ENCODE results near the gene PPP2R5A. TPM values are rescaled to one million over a fixed set of nuclear protein-coding genes. Genes with fewer than 3 reads are reported as not detected.

PPP2R5A gene
- total and polyA plus RNA-seq, 2 of the 8 experiments (the other 6 are each of a cell fraction or from before 2014, with no cell fraction given): 14.6 to 36.3 TPM

DNA sequence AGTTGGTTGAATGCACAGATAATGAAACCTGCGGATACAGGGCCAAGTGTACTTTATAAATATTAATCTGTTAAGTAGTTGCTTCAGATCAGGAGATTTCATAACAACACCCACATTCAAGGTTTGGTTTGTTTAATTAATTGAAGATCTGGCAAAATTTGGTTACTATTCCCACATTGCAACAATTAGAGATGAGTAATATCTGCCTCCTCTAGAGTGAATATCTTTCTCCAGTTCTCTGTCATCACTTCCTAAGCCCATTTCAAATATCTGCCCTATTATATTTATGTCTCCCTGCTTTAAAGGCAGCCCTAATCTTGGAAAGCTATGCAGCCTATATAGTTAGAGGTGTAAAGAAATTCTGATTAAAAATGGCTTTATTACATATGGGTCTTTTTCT, 61.4 kb downstream of the PPP2R5A start:
- Histone ChIP-seq H4K20me1 (replicated peaks in 1 of 2; ENCODE audit: control insufficient read depth in 1 of 2, insufficient read depth in 2 of 2, low read length in 2 of 2) (no peaks in the 10 kb centered on the region), H2BK20ac (ENCODE audit: low read length) (no peak overlapping the region), H3K4me2 (ENCODE audit: insufficient read depth in 1 of 2, low read depth in 2 of 2, low read length in 2 of 2) (no peak overlapping the region), H3K27me3 (replicated peaks in 1 of 4; ENCODE audit: control insufficient read depth in 3 of 4, extremely low read depth in 1 of 4, insufficient read depth in 3 of 4, low read length in 3 of 4) (no peaks in the 10 kb centered on the region), H3K79me1 (ENCODE audit: low read depth, low read length) (no peaks in the 10 kb centered on the region), H3K56ac (replicated peaks; ENCODE audit: insufficient read length, low read depth, low read length) (no peak overlapping the region), H4K5ac (ENCODE audit: insufficient read length, low read depth, low read length) (no peak overlapping the region), H4K8ac (ENCODE audit: extremely low read depth, insufficient read depth, low read length) (no peak overlapping the region), H3K4me3 (ENCODE audit: extremely low read depth in 1 of 4, insufficient read depth in 2 of 4, low read depth in 3 of 4, low read length in 4 of 4) (no peak overlapping the region), H2AFZ (ENCODE audit: low read length) (no peak overlapping the region), H3K4me1 (replicated peaks in 1 of 4; ENCODE audit: control insufficient read depth in 3 of 4, insufficient read depth in 4 of 4, low read length in 3 of 4) (no peaks in the 10 kb centered on the region), H3K27ac (ENCODE audit: low read depth, low read length) (no peak overlapping the region), H3K23ac (ENCODE audit: insufficient read length) (no peak overlapping the region), H2BK12ac (ENCODE audit: low read depth, low read length) (no peak overlapping the region), H3K36me3 (ENCODE audit: control insufficient read depth in 2 of 4, insufficient read depth in 4 of 4, low read length in 3 of 4) (peaks cover 0 to 18% (median 1%) of the 10 kb centered on the region in 4 experiments; a peak in 2 of 8 replicates), H2BK5ac (ENCODE audit: low read depth, low read length) (no peak overlapping the region), H3K23me2 (ENCODE audit: low read depth, low read length) (no peaks in the 10 kb centered on the region), H3K18ac (ENCODE audit: extremely low read depth, low read length) (no peak overlapping the region), H3K79me2 (ENCODE audit: control insufficient read depth in 1 of 2, insufficient read depth in 2 of 2, low read length in 2 of 2) (no peaks in the 10 kb centered on the region), H2BK15ac (ENCODE audit: low read length) (no peak overlapping the region), H4K91ac (replicated peaks; ENCODE audit: insufficient read length, low read length) (no peak overlapping the region), H3K14ac (ENCODE audit: insufficient read length) (no peak overlapping the region), H3K9me3 (ENCODE audit: insufficient read depth in 2 of 2, low read depth in 1 of 2, low read length in 1 of 2) (no peaks in the 10 kb centered on the region), H3K4ac (replicated peaks; ENCODE audit: insufficient read length, low read depth, low read length) (no peak overlapping the region), H2AK5ac (ENCODE audit: low read depth, low read length) (no peak overlapping the region), H2BK120ac (replicated peaks; ENCODE audit: low read depth, low read length) (no peak overlapping the region), H3K9ac (replicated peaks in 1 of 4; ENCODE audit: extremely low read depth in 1 of 4, low read depth in 3 of 4, low read length in 3 of 4) (no peak overlapping the region)
- no peak for TF ChIP-seq POLR2A (IDR thresholded peaks at IDR 0.05; ENCODE audit: control extremely low read depth in 1 of 2, low read depth in 2 of 2, low read length in 2 of 2)
- no peak for TF ChIP-seq ASH2L (IDR thresholded peaks at IDR 0.05; ENCODE audit: low read length)
- no peak for TF ChIP-seq TAF1 (IDR thresholded peaks at IDR 0.05; ENCODE audit: low read depth, low read length)
- no peak for TF ChIP-seq SUZ12 (IDR thresholded peaks at IDR 0.05; ENCODE audit: low read length)
- no peak for TF ChIP-seq BACH1 (IDR thresholded peaks at IDR 0.05; ENCODE audit: low read length)
- no peak for TF ChIP-seq GTF2F1 (IDR thresholded peaks at IDR 0.05; ENCODE audit: borderline replicate concordance, low read depth, low read length)
- no peak for TF ChIP-seq RBBP5 (IDR thresholded peaks at IDR 0.05; ENCODE audit: borderline replicate concordance, low read depth, low read length)
- TF ChIP-seq JUN (IDR thresholded peaks at IDR 0.05; ENCODE audit: low read depth, low read length): no peak
- no peak for TF ChIP-seq RFX5 (IDR thresholded peaks at IDR 0.05; ENCODE audit: borderline replicate concordance, low read depth, low read length)
- no peak for TF ChIP-seq CBX8 (IDR thresholded peaks at IDR 0.05; ENCODE audit: borderline replicate concordance, low read depth, low read length)
- no peak for TF ChIP-seq EP300 (IDR thresholded peaks at IDR 0.05; ENCODE audit: borderline replicate concordance in 1 of 2, low read depth in 2 of 2, low read length in 2 of 2)
- TF ChIP-seq RNF2 (IDR thresholded peaks at IDR 0.05; ENCODE audit: borderline replicate concordance, low read depth, low read length, missing control alignments, poor library complexity, severe bottlenecking): no peak
- POLR2A ChIA-PET (ENCODE audit: partially characterized antibody): no interaction called here
- CTCF ChIA-PET (ENCODE audit: partially characterized antibody): no interaction called here
- DNase-seq (ENCODE audit: low read depth in 1 of 2, low spot score in 2 of 2) (no peak), FAIRE-seq (no peak)
- WGBS, 2 experiments (ENCODE audit: extremely low coverage in 1 of 2, insufficient coverage in 1 of 2, insufficient read length in 1 of 2, insufficient replicate concordance in 2 of 2, low coverage in 1 of 2, low lambda C conversion rate in 2 of 2, missing lambda C conversion rate in 1 of 2): 96% methylated on average over 1 of the region's 1 CpG; no CpG with 5 or more reads in 1 of the 2 experiments
